Hepatocyte (in vitro differentiated cells): Measurements from ENCODE around the gene IDH3G. TPM values are rescaled to one million over a fixed set of nuclear protein-coding genes. Genes with fewer than 3 reads are reported as not detected.

ENCODE experiments used
- DNase-seq: peaks from one replicate; pipeline ENCODE4 v3.0.0-alpha.2; 2016; ENCODE audit warnings: low spot score
- H2AFZ ChIP-seq: fragments of 200-600 bp; sonication (generic); 2 replicates; pipeline ENCODE4 v1.6.0; 2016; ENCODE audit warnings: antibody characterized with exemption, mild to moderate bottlenecking
- H3K27ac ChIP-seq: fragments of 200-600 bp; sonication (generic); 2 replicates; pipeline ENCODE4 v1.5.1; 2016; ENCODE audit warnings: mild to moderate bottlenecking
- H3K27me3 ChIP-seq: fragments of 200-600 bp; sonication (generic); 2 replicates; pipeline ENCODE4 v1.6.1; 2016
- H3K36me3 ChIP-seq: fragments of 200-600 bp; sonication (generic); replicated peaks from 2 replicates; pipeline ENCODE4 v1.5.1; 2016; ENCODE audit warnings: low read depth; ENCODE audit not compliant: insufficient read depth
- H3K4me1 ChIP-seq: fragments of 200-600 bp; sonication (generic); 2 replicates; pipeline ENCODE4 v1.5.1; 2016; ENCODE audit warnings: mild to moderate bottlenecking, moderate library complexity; ENCODE audit not compliant: insufficient read depth
- H3K4me2 ChIP-seq: fragments of 200-600 bp; sonication (generic); 2 replicates; pipeline ENCODE4 v1.6.0; 2016
- H3K4me3 ChIP-seq: fragments of 200-600 bp; sonication (generic); 2 replicates; pipeline ENCODE4 v1.5.1; 2016; ENCODE audit warnings: mild to moderate bottlenecking
- H3K79me2 ChIP-seq: fragments of 200-600 bp; sonication (generic); 2 replicates; pipeline ENCODE4 v1.6.0; 2017; ENCODE audit warnings: mild to moderate bottlenecking
- H3K9me2 ChIP-seq: fragments of 200-600 bp; sonication (generic); replicated peaks from 2 replicates; pipeline ENCODE4 v1.6.0; 2017; ENCODE audit warnings: mild to moderate bottlenecking; ENCODE audit not compliant: insufficient read depth
- H3K9me3 ChIP-seq: fragments of 200-600 bp; sonication (generic); 2 replicates; pipeline ENCODE4 v1.5.1; 2016; ENCODE audit warnings: low read depth, mild to moderate bottlenecking
- H4K20me1 ChIP-seq: fragments of 200-600 bp; sonication (generic); 2 replicates; pipeline ENCODE4 v1.6.0; 2016; ENCODE audit warnings: mild to moderate bottlenecking; ENCODE audit not compliant: insufficient read depth, poor library complexity, severe bottlenecking
- EZH2 ChIP-seq: fragments of 200-600 bp; sonication (generic); IDR thresholded peaks from 2 replicates; pipeline ENCODE4 v1.6.1; 2016; ENCODE audit warnings: antibody characterized with exemption, mild to moderate bottlenecking, borderline replicate concordance
- EZH2phosphoT487 ChIP-seq: fragments of 200-600 bp; sonication (generic); IDR thresholded peaks from one replicate; pipeline ENCODE4 v1.6.1; 2018; ENCODE audit warnings: antibody characterized with exemption, mild to moderate bottlenecking, low read depth, moderate library complexity; ENCODE audit not compliant: unreplicated experiment, severe bottlenecking
- WGBS: methylation state at CpG from one replicate; pipeline ENCODE4 v1.1.6; 2016; ENCODE audit warnings: low lambda C conversion rate; ENCODE audit errors: missing lambda C conversion rate; 5-methylcytosine and 5-hydroxymethylcytosine counted together
- polyA plus RNA-seq: library from polyadenylated mRNA; unstranded; fragments of >200 nt; fragmentation: Nextera tagmentation; extraction: Ambion mirVana; gene quantifications from 2 replicates; pipeline ENCODE4 v1.2.1, GENCODE V29; 2016
- total RNA-seq: library from RNA; depleted of rRNA; stranded (reverse); fragments of >200 nt; gene quantifications from 2 replicates; pipeline ENCODE4 v1.2.3, GENCODE V29; 2014
- TF ChIP-seq, protein P1 (sequence below): fragments of 200-600 bp; sonication (generic); IDR thresholded peaks from 2 replicates; pipeline ENCODE4 v1.5.1; 2016; ENCODE audit warnings: antibody characterized with exemption, mild to moderate bottlenecking; ENCODE audit not compliant: poor library complexity

The IDH3G gene
- total and polyA plus RNA-seq, 2 experiments from 2014 or later, result 35.4 to 74.3 TPM

DNA sequence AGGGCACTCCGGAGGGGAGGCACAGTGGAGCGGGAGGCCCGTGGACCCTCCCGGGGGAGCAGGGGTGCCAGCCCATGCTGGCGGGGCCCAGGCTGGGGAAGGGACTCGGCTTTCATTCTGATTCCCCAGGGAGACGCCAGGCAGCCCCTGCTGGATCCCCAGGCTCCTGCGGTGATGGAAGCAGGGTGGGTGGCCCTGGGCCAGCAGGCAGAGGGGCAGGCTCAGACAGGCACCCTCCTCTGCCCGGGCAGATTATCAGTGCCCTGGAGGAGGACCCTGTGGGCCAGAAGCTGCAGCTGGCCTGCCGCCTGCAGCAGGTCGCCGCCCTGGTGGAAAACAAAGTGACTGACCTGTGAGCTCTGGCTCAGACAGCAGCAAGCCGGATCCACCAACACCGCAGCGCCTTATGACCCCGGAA lies 15.5 kb downstream of the IDH3G start:
- H3K4me3 ChIP-seq, result no peak overlapping the region
- H3K9me3 ChIP-seq, result no peaks in the 10 kb centered on the region
- H3K4me1 ChIP-seq, result no peaks in the 10 kb centered on the region
- 92% methylated on average over 12 of the region's 16 CpGs for WGBS
- H3K9me2 ChIP-seq, result no peaks in the 10 kb centered on the region
- no peak overlapping the region for H2AFZ ChIP-seq
- H3K27ac ChIP-seq, result no peak overlapping the region
- no peaks in the 10 kb centered on the region for H3K79me2 ChIP-seq
- H3K4me2 ChIP-seq, result no peak overlapping the region
- TF ChIP-seq, protein P1, sequence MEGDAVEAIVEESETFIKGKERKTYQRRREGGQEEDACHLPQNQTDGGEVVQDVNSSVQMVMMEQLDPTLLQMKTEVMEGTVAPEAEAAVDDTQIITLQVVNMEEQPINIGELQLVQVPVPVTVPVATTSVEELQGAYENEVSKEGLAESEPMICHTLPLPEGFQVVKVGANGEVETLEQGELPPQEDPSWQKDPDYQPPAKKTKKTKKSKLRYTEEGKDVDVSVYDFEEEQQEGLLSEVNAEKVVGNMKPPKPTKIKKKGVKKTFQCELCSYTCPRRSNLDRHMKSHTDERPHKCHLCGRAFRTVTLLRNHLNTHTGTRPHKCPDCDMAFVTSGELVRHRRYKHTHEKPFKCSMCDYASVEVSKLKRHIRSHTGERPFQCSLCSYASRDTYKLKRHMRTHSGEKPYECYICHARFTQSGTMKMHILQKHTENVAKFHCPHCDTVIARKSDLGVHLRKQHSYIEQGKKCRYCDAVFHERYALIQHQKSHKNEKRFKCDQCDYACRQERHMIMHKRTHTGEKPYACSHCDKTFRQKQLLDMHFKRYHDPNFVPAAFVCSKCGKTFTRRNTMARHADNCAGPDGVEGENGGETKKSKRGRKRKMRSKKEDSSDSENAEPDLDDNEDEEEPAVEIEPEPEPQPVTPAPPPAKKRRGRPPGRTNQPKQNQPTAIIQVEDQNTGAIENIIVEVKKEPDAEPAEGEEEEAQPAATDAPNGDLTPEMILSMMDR, result no peak
- TF ChIP-seq EZH2phosphoT487, result no peak
- no peak for TF ChIP-seq EZH2
- no peaks in the 10 kb centered on the region for H4K20me1 ChIP-seq
- no peak for DNase-seq
- H3K27me3 ChIP-seq, result no peaks in the 10 kb centered on the region
- H3K36me3 ChIP-seq, result no peaks in the 10 kb centered on the region

DNA sequence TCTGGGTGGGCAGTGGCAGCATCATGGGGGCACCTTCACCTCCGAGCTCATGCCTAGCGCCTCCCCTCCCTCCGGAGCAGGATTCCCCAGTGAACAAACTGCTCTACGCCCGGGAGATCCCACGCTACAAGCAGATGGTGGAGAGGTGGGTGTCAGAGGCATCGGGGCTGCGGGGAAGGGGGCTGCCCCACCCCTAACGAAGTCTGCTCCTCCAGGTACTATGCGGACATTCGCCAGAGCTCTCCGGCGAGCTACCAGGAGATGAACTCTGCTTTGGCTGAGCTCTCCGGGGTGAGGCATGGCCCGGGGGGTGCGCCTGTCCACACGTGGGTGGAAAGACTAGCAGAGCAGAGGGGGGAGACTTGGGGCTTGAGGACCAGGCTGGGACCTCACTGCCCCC lies 16.0 kb downstream of the IDH3G start:
- no peaks in the 10 kb centered on the region for H3K9me2 ChIP-seq
- H3K79me2 ChIP-seq, result no peaks in the 10 kb centered on the region
- H3K4me3 ChIP-seq, result no peak overlapping the region
- whole genome bisulfite sequencing, result 89% methylated on average over 16 of the region's 17 CpGs
- no peak for TF ChIP-seq EZH2
- TF ChIP-seq EZH2phosphoT487, result no peak
- TF ChIP-seq, protein P1, result no peak
- H2AFZ ChIP-seq, result no peak overlapping the region
- H3K36me3 ChIP-seq, result no peaks in the 10 kb centered on the region
- no peaks in the 10 kb centered on the region for H3K9me3 ChIP-seq
- no peak overlapping the region for H3K4me2 ChIP-seq
- no peak for DNase-seq
- H3K27ac ChIP-seq, result no peak overlapping the region
- H4K20me1 ChIP-seq, result no peaks in the 10 kb centered on the region
- H3K4me1 ChIP-seq, result no peaks in the 10 kb centered on the region
- H3K27me3 ChIP-seq, result no peaks in the 10 kb centered on the region

DNA sequence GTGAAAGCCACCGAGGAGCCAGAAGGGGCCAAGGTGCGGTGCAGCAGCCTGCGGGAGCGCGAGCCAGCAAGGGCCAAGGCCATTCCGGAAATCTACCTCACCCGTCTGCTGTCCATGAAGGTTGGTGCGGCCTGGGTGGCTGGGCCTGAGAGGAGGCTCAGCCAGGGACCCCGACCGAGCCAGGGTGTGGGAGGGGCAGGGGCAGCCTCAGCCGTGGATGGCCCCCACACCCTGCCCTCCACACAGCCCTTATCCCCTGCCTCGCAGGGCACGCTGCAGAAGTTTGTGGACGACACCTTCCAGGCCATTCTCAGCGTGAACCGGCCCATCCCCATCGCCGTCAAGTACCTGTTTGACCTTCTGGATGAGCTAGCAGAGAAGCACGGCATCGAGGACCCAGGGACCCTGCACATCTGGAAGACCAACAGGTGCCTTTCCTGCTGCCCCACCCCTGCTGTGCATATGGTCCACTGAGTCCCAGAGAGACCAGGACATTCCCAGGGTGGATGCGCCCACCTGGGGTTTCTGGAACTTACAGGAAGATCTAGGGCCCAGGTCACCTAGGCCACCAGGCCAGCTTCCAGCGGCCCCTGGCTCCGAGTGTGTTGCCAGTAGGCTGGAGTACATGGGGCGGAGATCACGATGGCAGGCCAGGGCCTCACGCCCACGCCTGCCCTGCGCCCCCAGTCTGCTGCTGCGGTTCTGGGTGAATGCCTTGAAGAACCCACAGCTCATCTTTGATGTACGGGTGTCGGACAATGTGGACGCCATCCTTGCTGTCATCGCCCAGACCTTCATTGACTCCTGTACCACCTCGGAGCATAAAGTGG lies 16.7 kb downstream of the IDH3G start:
- Histone ChIP-seq H3K79me2 (no peaks in the 10 kb centered on the region), H3K9me2 (no peaks in the 10 kb centered on the region), H3K27ac (no peak overlapping the region), H3K4me3 (no peak overlapping the region), H3K9me3 (no peaks in the 10 kb centered on the region), H2AFZ (no peak overlapping the region), H4K20me1 (no peaks in the 10 kb centered on the region), H3K27me3 (no peaks in the 10 kb centered on the region), H3K36me3 (no peaks in the 10 kb centered on the region), H3K4me2 (no peak overlapping the region), H3K4me1 (no peaks in the 10 kb centered on the region)
- no peak for TF ChIP-seq EZH2
- TF ChIP-seq, protein P1, result no peak
- no peak for TF ChIP-seq EZH2phosphoT487
- 92% methylated on average over 32 of the region's 34 CpGs for WGBS
- no peak for DNase-seq
